SHP77 (cell line): ENCODE data around the gene MST1R.

ENCODE experiments used
- DNase-seq, 2 experiments: peaks; one replicate each; lab custom pipeline; 2025; lab: John Stamatoyannopoulos, UW

MST1R gene

GRCh38 chr3:49877716-49878115 lies 26.0 kb downstream of the MST1R start:
- no peak for DNase-seq

DNA sequence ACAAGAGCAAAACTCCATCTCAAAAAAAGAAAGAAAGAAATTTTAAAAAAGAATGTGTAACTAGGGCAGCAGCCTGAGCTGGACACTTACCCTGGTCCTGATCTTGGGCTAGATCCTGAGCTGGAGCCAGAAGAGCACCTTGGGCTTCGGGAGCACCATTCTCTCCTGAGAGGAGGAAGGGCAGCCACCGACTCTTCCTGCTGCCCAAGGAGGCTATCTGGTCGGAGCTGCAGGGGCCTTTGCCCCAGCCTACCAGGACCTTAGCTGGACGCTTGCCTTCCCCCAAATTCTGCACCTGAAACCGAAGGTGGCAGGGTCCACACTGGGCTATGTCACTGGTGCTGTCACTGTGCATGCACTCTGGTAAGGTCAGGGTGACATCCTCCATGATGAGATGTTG lies 27.1 kb downstream of the MST1R start:
- DNase-seq, result no peak

GRCh38 chr3:49873623-49874022 lies 30.1 kb downstream of the MST1R start:
- DNase-seq, result no peak

- no peak for DNase-seq
Observed at GRCh38 chr3:49872801-49873281, 30.8 kb downstream of the MST1R start.

DNA sequence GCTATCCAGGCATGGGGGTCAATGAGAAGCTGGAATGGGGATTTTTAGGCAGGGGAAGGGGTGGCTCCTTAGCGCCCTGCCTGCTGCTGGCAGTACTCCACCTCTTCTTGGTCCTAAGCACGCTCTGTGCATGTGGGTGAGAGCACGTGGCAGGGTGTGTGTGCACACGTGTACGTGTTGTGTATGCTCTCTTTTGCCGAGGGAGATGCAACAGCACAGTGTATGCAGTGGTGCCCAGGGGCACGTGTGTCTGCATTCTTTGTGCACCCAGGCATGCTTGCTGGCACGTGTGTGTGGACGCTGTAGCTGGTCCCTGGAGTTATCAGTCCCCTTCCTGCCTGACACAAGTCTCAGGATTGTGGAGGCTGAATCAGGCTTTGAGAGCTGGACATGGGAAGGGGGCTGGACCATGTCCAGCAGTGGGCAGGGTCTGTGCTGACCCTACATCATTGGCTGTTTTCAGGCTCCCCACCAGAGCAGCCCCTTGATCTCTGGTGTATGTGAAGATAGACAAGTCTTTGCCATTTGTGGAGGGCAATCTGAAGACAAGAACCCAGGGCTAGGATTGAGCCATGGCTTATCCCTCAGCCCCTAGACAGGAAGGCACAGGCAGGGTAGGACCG lies 32.0 kb downstream of the MST1R start:
- DNase-seq, result no peak

DNA sequence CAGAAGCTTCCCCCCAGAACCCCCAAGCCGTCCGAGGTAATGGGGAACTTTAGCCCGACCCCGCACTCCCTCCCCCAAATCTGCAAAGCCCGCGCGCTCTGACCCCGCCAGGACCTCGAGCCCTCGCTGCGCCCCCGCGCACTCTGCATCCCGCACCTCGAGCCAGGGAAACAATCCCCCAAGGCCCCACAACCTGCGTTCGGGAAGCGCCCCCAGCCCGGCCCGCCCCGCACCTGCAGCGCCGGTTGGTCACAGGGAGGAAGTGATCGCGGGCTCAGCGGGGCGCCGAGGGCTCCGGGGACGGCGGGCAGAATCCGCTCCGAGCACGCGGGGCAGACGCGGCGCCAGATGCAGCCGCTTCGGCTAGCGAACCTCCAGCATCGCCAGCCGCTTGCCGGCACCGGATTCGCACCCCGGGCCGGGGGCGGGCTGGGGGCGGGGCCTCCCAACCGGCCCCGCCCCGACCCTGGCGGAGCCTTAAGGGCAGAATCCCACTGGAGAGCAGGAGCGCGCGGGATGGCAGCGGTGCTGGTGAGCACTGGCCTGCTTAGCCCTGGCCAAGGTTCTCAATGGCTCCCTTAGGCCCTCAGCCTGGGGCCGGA lies 34.0 kb downstream of the MST1R start, which contains the start of gene CAMKV:
Gene CAMKV (minus strand): TSS at position 382 of the 602 bp plus-strand sequence. CDS start 7,518 bp downstream, outside the sequence.
- no peak for DNase-seq

DNA sequence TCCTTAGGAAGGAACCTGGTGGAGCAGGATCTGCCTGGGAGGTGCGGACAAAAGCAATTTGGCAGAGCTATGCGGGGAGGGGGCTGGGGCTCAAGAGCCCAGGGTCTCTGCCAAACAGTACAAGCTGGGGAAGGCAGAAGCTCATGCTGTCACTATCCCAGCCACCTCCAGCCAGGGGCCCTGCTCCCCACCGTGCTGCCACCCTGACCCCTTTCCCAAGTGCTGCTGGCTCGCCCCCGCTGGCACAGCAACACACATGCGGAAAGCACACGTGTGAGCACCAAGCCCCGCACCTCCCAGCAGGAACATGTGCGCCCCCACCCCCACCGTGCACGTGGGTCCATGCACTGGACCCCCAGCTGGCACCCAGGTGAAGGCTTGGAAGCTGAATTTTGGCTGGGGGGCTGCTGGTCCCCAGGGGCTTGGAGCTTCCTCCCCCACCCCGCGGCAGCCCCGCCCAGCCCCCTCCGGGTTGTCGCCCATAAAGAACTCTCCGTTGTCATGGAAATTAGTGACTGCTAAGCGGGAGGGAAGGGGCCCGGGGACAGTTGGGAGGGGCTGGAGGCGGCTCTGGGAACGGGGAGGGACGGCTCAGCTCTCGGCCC lies 34.7 kb downstream of the MST1R start:
- no peak for DNase-seq

GRCh38 chr3:49867871-49868321 lies 35.8 kb downstream of the MST1R start:
- no peak for DNase-seq

- DNase-seq, result no peak
Observed at GRCh38 chr3:49867400-49867799, 36.3 kb downstream of the MST1R start.

DNA sequence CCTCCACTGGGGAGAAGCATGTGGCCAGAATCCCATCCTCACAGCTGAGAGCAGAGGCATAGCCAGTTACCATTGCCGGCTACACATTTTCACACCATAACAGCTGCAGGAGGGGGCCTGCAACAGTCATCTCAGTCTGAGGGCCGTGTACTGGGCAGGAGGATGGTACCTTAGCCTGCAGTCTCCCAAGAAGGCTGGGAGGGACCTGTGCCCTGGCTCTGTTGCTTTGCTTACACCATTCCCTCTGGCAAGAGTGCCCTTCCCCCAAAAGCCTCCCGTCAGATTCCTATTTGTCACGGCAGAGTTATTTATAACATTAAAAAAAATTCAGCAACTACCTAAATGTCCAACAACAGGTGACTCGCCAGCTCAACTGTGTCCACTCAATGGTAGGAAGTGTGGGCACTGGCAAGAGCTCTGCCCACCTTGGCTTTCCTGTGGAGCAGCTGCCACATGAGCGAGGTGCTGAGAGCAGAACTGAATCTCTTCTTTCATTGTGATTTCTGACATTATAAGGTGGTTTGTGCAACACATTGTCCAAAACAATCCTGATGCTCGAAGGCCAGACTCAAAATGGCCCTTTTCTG lies 38.4 kb downstream of the MST1R start:
- no peak for DNase-seq

GRCh38 chr3:49864505-49864904 lies 39.2 kb downstream of the MST1R start:
- no peak for DNase-seq

DNA sequence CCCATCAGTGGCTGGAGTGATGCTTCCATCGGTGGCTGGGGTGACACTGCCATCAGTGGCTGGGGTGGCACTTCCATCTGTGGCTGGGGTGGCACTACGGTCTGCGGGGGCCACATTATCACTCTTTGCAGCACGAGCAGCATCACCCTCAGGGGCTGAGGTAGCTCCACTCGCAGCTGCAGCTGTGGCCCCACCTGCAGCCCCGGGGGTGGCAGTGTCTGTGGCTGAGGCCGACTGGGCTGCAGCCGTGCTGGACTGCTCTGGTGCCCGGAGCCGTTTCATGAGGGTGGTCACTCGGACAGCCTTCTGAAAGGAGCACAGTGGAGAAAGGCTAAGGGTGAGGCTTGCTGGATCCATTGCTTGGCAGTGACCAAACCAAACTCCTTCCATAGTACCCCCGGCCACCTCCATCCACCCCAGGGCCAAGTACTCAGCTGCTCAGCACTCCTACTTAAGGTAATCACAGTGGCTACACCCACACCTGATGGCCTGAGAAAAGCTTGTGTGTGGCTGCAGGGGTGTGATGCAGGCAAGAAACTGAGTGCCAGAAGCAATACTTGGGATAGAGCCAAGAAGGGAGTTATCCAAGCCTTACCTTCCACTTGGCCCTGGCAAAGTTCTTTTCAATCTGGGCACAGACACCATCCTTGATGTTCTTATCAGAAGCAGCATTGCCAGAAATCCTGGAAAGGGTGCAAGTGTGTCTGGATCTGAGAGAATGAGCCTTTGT lies 43.9 kb downstream of the MST1R start:
- DNase-seq, result no peak

GRCh38 chr3:49856181-49857005 lies 47.3 kb downstream of the MST1R start, which contains the start of gene TRAIP:
Gene TRAIP (minus strand): TSS chr3:49856564. CDS start chr3:49856453, 111 bp downstream.
- peak; percentile 88 to 89 for DNase-seq

- no peak for DNase-seq
Observed at GRCh38 chr3:49855662-49856061, 48.0 kb downstream of the MST1R start.

GRCh38 chr3:49845694-49846093 lies 58.0 kb downstream of the MST1R start:
- no peak for DNase-seq

DNA sequence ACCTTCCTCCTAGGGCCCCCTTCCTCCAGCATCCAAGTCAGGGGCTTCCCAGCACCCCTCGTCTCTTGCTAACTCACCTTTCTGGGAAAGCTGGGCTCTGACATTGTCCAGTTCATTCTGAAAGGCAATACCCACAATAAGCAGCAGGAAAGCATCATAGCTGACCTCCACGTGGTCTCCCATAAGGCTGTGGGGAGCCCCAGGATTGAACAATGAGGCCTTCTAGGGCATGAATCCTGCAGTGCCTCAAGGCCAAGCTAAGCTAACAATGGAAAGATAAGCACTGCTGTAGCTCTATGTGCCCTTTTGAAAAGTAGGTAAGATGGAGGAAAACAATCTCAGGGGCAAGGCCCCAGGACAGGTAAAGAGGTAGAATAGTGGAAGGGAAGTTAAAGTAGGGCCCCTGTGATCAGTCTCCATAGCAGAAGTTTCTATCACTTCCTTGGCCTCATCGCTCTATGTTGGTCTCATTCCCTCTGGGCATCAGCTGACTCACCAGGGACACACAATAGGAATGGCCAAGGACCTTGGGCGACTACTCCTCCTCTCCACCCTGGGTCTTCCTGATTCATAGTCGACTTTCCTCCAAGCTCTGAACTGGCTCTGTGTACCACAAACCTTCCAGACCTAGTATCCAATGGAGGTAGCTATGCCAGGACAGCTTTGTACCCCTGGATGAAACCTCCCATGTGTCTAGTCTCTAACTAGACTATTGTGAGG lies 59.0 kb downstream of the MST1R start:
- no peak for DNase-seq

GRCh38 chr3:49842843-49843517 lies 60.7 kb downstream of the MST1R start:
- DNase-seq, result no peak

GRCh38 chr3:49841806-49842205 lies 61.9 kb downstream of the MST1R start:
- no peak for DNase-seq

GRCh38 chr3:49841126-49841696 lies 62.5 kb downstream of the MST1R start:
- DNase-seq, result peak in 1 of 2 experiments; percentile 8

GRCh38 chr3:49840388-49840787 lies 63.3 kb downstream of the MST1R start:
- DNase-seq, result no peak
